ENCODE data around the gene KLK15. TPM values are rescaled to one million over a fixed set of nuclear protein-coding genes. Genes with fewer than 3 reads are reported as not detected.

The KLK15 gene
- total RNA-seq, 1 experiment from 2014 or later: not detected

DNA sequence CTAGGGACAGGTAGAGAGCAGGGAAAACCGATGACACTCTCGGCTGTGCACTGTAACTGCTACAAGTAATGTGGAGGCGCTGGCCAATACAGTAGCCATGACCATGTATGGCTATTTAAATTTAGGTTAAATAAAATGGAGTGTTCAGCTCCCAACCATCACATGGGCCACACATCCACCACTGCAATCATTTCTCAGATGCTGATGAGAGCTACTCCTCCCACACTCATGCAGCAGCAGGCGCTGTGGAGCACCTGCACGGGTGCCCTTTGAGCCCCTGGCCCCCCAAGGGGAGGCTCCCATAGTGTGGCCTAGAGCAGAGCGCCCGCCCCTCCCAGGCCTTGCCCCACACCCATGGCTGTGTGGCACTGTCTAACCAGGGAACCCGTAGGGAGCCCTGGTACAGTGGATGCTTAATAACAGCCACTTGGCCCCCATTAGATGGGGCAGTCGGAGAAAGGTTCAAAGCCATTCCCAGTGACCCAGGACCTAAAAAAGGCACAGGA lies 37.2 kb downstream of the KLK15 start:
- DNase-seq (ENCODE audit: low spot score): no peak

DNA sequence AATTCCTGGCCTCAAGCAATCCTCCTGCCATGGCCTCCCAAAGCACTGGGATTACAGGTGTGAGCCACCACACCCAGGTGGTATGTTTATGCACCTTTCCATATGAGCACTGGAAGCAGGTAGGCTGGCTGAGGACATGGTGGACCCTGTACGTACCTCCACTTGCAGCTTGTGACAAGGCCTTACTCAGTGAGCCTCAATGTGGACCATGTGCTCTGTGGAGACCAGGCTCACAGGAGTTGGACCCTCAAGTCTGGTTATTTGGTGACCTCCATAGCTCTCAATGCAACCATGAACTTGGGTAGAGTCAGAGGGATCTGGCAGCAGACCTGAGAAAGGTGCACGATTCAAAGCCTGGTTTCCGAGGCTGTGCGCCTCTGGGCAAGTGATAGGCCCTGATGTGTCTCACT lies 37.7 kb downstream of the KLK15 start:
- no peak for DNase-seq (ENCODE audit: low spot score)

DNA sequence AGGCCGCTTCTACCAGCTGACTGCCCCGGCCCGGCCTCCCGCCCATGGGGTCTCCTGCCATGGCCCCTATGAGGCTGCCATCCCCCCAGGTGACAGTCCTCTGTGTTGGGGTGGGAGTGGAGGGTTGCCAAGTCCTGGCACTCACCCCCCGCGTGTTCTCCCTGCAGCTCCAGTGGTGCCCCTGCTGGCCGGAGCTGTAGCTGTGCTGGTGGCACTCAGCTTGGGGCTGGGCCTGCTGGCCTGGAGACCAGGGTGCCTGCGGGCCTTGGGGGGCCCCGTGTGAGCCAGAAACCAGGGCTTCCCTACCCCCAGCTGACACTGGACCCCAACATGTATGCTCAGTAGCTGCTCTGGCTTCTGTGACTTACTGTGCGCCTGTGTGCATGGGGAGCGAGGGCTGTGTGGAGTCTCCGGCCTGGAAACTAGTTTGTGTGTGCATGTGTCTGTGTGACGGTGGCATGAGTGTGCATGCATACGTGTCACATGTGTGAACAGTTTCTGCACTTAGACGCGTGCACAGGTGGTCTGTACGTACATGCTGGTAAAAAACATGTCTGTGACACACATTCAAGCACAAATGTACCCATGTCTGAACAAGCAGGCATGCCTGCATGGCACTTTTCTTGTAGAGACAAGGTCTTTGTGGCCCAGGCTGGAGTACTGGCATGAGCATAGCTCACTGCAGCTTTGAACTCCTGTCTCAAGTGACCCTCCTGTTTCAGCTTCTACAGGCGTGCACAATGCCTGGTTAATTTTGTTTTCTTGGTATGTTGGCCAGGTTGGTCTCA lies 38.3 kb downstream of the KLK15 start:
- no peak for DNase-seq (ENCODE audit: low spot score)

DNA sequence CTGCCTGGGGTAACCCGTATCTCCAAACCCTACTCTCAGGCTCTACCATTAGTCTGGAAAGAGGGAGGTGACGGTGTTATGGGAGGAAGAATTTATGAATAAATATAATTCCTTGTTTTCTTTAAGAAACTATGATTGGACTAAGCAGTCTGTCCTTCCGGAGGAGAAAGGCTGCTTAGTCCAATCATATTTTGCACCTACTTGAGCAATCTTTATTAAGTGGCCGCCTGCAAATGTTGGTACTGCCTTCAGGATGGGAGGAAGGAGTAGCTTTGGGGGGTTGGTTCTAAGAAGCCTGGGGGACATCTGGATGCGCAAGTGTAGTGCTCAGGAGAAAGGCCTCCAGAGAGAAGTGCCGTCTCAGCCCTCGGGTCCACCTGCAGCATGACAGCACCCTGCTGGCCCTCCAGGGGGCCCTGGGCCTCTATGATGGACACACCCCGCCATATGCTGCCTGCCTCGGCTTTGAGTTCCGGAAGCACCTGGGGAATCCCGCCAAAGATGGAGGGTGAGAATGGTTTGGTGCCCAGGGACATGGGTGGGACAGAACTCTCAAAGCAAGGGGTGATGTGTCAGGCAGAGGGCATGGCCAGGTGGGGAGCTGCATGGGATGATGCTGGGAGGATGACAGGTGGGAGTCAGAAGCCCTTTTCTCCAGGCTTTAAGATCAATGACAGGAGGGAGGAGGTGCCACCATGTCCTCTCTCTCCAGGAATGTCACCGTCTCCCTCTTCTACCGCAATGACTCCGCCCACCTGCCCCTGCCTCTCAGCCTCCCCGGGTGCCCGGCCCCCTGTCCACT lies 39.1 kb downstream of the KLK15 start:
- peak; percentile 58 for DNase-seq (ENCODE audit: low spot score)

DNA sequence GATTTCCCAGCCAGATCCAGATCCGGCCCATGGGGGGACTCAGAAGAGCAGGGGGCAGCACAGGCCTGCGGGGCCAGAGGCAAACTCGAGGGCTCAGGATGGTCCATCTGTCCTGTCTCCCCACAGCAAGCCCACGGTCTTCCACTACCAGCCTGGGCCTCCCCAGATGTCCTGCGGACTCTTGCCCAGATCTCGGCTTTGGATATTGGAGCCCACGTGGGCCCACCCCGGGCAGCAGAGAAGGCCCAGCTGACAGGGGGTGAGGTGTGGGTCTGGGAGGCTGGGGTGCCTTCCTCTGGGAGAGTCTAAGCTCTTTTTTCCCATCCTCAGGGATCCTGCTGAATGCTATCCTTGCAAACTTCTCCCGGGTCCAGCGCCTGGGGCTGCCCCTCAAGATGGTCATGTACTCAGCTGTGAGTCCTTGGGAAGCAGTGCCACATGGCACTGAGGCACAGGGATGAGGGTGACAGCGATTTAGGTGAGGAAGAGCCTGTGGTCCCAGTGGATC lies 39.8 kb downstream of the KLK15 start:
- no peak for DNase-seq (ENCODE audit: low spot score)

DNA sequence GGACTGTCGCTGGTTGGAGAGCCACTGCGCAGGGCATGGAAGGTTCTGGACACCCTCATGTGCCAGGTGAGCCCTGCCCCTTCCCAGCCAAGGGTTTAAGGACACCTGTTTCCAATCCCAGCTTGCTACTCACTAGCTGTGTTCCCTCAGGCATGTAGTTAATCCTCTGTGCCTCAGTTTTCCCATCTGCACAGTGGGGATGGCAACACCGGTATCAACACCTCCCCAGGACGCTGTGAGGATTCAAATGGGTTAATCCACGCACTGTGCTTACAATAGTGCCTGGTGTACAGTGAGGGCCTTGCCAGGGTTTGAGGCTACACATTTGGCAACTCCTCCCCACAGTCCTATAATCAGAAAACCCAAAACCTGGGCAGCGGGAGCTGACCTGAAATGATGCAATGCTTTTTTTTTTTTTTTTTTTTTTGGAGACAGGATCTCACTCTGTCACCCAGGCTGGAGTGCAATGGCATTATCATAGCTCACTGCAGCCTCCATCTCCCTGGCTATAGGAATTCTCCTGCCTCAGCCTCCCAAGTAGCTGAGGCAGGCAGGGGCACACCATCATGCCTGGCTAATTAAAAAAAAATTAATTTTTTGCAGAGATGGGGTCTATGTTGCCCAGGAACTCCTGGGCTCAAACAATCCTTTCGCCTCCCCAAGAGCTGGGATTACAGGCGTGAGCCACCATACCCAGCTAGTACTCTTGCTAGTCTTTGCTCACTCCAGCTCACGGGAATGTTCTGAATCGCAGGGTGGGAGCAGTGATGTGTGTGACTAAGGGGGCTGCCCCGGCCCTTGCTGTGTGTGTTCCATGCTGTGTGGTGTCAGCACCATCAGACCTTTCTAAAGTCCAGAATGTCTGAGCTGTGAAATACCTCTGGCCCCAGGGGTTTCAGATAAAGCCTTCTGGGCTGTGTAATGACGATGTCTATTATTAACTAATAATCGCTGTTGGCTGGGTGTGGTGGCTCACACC lies 40.8 kb downstream of the KLK15 start:
- no peak for DNase-seq (ENCODE audit: low spot score)

DNA sequence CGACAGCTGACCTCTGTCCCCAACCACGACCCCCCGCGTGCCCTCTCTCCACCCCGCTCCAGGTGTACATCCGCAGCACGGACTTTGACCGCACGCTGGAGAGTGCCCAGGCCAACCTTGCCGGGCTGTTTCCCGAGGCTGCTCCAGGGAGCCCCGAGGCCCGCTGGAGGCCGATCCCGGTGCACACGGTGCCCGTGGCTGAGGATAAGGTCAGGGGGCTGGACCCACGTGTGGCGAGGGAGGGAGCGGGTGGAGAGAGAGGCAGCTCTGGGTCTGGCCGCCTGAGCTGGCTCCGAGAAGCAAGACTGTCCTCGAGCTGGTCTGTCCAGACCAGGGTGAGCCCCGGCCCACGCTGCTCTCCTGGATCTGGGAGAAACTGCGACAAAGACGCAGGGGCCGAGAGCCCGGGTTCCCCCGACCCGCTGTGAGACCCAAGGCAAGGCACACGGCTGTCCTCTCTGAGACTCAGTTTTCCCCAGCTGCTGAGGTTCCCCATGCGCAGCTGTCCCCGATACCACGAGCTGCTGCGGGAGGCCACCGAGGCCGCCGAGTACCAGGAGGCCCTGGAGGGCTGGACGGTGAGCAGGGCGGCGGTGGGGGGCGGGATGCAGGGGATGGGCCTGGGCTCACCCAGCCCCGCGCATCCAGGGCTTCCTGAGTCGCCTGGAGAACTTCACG lies 41.6 kb downstream of the KLK15 start:
- DNase-seq (ENCODE audit: low spot score): no peak

DNA sequence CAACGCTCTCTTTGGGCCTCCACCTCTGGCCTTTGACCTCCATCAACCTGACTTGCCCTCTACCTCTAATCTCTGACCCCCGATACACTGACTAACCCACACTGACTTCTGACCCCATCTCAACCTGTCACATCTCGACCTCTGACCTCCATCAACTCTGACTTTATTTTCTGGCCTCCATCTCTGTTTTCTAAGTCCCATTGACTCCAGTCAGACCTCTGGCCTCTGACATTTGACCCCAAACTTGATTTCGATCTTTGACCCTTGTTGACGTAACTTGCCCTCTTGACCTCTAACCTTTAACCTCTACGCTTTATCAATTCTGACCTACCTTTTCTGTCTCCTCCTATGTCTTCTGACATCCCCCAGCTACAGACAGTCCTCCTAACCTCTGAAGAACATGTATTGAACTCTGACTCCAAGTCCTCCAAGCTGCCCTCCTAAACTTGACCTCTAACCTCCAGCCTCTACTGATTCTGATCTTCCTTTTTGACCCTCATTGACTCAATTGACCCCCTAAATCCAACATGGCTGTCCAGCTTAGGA lies 42.4 kb downstream of the KLK15 start:
- DNase-seq (ENCODE audit: low spot score): no peak

DNA sequence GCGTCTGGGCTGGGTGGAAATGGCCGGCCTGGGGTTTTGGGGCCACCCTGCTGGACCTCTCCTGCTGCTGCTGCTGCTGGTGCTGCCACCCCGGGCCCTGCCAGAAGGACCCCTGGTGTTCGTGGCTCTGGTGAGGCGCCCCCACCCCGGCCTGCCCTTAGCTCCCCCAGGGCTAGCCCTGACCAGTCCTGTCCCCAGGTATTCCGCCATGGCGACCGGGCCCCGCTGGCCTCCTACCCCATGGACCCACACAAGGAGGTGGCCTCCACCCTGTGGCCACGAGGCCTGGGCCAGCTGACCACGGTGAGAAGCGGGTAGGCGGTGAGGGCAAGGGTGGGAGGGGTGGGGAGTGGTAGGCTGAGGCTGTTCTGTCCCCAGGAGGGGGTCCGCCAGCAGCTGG lies 43.0 kb downstream of the KLK15 start, which contains the start of gene ACP4:
TSS of gene ACP4 (plus strand) at position 20 of the 400 bp plus-strand sequence. CDS start at position 20, 0 bp downstream.
- no peak for DNase-seq (ENCODE audit: low spot score)

DNA sequence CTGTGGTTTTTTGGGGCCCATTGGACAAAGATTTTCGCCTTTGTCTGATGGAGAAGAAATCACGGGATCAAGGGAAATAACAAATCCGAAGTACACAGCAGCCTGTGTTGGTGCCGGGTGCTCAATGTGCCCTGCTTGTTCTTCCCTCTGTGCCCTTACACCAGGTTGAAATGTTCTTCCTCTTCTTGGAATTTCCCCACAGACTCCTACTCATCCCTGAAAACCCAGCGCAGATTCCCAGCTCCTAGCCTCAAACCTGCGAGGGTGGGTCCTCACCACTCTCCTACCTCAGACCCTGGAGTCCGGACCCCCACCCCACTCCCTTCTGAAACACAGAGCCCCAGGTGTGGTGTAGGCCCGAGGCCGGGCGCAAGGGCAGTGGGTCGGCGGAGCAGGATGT lies 48.0 kb downstream of the KLK15 start:
- no peak for DNase-seq (ENCODE audit: low spot score)

DNA sequence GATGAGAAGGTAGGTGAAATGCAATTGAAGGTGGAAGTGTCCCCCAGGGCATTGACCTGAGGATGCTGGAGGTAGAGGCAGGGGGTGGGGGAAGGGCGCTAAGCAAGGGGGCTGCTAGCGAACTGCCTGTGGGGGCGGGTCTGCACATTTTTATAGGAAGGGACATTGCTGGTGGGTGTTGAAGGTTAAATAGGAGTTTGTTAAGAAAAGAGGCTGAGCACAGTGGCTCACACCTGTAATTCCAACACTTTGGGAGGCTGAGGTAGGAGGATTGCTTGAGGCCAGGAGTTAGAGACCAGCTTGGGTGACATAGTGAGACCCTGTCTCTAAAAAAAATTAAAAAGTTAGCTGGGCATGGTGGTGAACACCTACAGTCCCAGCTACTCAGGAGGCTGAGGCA lies 48.7 kb downstream of the KLK15 start:
- DNase-seq (ENCODE audit: low spot score): no peak

DNA sequence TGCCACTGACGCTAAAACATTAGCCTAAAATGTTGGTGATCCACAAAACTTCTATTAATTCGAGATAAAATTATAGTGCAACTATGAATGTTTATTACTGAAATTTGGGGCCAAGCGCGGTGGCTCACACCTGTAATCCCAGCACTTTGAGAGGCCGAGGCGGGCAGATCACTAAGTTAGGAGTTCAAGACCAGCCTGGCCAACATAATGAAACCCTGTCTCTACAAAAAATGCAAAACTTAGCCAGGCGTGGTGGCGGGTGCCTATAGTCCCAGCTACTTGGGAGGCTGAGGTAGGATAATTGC lies 49.6 kb downstream of the KLK15 start:
- DNase-seq (ENCODE audit: low spot score): peak; percentile 27

DNA sequence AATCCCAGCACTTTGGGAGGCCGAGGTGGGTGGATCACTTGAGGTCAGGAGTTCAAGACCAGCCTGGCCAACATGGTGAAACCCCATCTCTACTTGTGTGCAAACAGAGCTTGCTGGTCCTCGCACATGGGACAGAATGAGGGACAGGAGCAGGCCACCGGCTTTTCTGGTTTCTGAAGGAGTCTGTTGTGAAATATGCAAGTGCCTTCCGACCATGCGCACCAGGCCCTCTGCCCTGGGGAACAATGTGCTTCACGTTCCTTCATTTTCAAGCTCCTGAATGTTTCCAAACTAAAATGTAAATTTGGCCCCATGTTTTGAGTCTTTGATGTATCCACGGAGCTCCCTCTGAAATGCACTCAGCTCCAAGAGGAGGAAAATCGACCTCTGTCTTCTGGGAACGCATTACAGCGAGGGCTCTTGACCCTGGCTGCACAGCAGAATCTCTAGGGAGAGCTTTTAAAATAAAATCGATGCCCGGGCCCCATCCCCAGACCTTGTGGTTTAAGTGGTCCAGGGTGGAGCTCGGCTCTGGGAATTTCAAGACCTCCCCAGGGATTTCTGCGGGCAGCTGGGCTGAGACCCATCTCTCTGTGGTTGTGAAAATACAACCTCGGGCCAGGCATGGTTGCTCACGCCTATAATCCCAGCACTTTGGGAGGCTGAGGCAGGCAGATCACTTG lies 52.5 kb downstream of the KLK15 start:
- DNase-seq (ENCODE audit: low spot score): no peak

DNA sequence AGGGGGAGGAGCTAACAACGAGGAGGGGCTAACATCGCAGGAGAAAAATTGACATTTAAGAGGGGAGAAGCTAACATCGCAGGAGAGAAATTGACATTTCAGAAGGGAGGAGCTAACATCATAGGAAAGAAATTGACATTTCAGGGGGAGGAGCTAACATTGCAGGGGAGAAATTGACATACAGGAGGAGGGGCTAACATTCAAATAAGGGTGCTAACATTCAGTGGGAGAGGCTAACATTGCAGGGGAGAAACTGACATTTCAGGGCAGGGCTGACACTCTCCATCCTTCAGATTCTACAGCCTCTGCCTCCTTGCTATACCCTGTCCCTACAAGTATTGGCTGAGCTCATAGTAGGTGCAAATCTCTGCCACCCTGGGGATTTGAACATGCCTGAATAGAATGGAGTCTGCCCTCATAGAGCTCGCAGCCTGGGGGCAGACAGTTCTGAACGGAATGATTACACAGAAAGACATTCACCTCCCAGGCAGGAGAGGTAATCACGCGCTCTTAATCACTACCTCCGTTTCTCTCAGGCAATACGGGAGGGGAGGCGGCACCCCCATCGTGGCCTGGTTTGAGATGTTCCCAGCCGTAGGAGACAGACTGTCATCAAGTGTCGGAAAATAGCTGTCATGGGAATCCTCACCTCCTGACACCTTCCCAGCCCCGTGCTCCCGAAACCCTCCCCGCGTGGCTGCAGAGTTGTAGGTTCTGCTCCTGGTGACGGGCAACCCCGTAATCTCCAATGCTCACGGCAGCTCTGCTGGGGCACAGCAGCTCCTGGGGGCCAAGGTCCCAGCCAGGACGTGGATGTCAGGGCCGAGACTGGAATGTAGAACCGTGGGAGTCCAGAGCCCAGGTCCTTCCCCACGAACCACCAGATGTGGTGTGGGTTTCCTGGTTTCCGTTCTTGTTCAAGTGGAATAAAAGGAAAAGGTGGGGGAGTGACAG lies 53.6 kb downstream of the KLK15 start:
- no peak for DNase-seq (ENCODE audit: low spot score)

DNA sequence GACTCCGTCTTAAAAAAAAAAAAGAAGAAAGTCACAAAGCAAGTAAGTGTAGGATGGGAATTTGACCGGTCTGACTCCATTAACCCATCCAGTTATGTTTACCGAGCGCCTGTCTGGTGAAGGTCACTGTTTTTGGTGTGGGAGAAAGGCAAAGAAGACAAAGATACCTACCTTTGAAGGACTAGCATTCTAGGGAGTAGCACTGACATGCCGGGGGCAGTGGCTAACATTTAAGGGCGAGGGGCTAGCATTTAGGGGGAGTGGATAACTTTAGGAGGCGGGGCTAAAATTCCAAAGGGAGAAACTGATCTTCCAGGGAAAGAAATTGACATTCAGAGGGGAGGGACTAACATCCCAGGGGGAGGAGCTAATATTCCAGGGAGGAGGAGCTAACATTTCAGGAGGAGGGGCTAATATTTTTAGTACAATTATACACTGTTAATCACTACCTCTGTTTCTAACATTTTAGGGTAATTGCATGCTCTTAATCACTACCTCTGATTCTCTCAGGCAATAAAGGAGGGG lies 54.4 kb downstream of the KLK15 start:
- DNase-seq (ENCODE audit: low spot score): no peak

DNA sequence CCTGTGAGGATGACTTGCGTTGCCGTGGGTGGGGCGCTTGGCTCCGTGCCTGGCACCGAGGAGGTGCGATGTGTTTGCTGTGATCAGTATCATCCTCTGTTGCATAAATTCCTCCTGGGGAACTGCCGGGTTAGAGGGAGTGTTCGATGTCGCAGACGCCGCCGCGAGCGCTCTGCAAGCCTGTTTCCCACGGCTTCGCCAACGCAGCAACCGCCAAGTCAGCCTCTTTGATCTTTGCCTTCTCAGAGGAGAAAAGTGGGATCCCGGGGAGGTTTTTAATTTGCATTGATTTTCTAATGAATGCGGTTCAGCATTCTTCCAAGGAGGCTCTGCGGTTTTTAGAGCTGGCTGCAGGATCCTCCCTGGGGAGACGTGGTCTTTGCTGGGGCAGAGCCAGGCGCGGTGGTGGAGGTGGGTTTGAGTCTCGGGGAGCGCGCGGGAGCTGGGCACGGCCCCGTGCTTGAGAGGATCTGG lies 55.5 kb downstream of the KLK15 start:
- peak; percentile 68 for DNase-seq (ENCODE audit: low spot score)

DNA sequence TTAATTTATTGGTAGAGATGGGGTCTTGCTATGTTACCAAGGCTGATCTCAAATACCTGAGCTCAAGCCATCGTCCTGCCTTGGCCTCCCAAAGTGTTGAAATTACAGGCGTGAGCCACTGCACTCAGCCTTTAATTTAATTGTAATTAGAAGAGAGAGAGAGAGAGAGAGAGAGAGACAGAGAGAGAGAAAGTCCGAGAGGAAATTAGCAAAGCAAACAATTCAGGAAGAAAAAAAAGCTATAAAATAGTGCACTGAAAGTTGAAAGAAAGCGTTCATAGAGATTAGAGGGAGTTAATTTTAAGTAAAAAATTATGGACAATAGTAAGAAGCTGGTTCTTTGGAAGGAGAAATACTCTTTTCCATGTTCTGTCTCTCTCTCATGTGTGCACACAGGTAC lies 56.1 kb downstream of the KLK15 start:
- DNase-seq (ENCODE audit: low spot score): no peak

DNA sequence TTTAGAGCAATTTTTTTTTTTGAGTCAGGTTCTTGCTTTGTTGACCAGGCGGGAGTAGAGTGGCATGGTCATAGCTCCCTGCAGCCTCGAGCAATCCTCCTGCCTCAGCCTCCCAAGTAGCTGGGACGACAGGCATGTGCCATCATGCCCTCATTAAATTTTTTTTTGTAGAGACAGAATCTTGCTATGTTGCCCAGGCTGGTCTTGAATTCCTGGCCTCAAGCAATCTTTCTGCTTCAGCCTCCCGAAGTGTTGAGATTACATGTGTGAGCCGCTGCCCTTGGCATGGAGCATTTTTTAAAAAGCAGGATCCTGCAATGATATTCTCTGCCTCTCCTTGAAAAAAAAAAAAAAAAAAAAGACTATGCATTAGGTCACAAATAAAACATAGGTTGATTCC lies 57.2 kb downstream of the KLK15 start:
- no peak for DNase-seq (ENCODE audit: low spot score)
